RCC 7860 (cell line): ENCODE results near the gene PVALEF.
A peak's percentile ranks its signal among the peaks of the same experiment; 100 is the strongest.

ENCODE experiments used
- DNase-seq: peaks from one replicate; pipeline ENCODE4 v3.0.0-alpha.2; 2015; ENCODE audit warnings: low spot score
- FAIRE-seq: peaks from 2 replicates; lab custom pipeline; 2012; peaks lifted over from hg19 to GRCh38; lab: Jason Lieb, UNC

PVALEF gene

DNA sequence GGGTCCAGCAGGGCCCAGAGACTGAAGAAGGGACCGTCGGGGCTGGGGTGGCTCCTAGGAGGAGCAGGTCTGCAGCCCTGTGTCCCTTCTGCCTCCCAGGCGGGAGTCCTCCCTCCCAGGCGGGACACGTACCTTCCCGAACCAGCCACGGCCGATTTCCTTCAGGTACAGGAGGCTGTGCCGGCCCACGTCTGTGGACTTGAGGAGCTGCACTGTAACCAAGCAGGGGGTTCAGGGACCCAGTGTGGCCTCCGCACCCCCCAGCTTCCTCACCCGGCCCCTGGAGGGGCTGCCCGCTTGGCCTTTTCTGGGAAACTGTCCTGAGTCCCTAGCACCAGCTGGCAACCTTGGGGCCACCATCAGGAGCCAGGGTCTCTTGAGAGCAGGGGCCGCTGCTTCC is 37.0 kb upstream of the PVALEF start:
- no peak for DNase-seq

DNA sequence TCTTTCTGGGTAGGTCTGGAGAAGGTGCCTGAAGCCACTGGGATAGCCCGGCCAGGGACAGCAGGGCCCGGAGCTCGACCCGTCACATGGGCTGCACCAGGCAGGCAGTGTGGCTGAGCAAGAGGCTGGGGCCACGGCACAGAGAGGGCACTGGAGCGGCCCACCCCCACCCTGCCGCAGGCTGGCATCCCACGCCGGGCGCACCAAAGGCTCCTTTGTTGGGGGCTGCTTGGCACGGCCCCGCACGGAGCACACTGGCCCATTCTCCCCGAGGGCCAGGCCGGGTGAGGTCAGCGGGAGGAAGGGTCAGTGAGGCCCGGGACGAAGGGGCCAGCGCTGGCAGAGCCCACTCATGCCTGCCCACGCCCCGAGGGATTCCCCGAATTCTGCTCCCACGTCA is 36.5 kb upstream of the PVALEF start:
- DNase-seq (no peak), FAIRE-seq (no peak)

More for the DNA sequence above, 37.0 kb upstream of the PVALEF start:
- FAIRE-seq = no peak

DNA sequence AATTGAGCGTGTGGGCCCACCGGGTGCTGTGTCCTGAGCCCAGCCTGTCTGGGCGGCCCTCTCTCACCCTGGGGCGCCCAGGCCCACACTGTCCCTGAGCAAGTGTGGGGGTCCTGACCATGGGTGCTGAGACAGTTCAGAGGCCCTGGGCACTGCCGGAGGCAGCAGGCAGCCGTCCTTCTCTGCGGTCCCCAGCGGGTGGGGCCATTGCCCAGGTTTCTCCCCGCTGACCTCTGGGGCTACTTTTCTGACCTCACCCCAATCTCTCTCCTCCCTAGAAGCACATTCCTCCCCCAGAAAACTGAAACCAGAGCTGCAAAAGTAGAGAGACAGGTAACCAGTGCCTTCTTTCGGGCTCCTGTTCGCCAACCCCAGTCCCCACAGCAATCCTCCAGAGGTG is 36.0 kb upstream of the PVALEF start:
- FAIRE-seq = no peak

DNA sequence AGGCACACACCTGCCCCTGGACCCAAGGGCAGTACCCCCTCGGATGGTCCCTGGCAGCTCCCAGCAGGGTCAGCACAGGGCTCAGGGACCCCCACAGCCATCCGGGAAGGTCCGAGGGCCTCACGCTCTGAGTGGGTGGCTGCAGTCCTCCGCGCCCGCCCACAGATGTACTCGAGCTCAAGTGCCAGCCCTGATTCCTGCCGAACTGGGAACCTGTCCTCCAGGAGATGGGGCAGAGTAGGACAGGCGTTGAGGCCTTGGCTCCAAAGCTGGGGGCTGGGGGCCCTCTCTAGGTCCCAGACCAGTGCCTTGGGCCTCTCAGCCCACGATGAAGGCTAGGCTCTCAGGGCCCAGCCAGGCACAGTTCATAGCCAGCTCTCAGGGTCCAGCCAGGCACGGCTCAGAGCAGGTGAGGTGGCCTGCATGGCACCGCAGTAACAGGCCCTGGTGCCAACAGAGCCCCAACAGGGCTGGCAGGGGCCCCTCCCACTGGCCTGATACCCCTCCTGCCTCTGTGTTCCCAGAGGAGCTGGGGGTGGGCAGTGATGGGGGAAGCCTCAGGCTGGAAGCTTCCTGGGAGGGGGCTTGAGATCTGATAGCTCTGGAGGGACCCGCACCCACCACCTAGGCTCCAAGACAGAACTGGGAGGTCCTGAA is 35.5 kb upstream of the PVALEF start:
- FAIRE-seq (no peak), DNase-seq (no peak)

More for the DNA sequence above, 36.0 kb upstream of the PVALEF start:
- DNase-seq = no peak

DNA sequence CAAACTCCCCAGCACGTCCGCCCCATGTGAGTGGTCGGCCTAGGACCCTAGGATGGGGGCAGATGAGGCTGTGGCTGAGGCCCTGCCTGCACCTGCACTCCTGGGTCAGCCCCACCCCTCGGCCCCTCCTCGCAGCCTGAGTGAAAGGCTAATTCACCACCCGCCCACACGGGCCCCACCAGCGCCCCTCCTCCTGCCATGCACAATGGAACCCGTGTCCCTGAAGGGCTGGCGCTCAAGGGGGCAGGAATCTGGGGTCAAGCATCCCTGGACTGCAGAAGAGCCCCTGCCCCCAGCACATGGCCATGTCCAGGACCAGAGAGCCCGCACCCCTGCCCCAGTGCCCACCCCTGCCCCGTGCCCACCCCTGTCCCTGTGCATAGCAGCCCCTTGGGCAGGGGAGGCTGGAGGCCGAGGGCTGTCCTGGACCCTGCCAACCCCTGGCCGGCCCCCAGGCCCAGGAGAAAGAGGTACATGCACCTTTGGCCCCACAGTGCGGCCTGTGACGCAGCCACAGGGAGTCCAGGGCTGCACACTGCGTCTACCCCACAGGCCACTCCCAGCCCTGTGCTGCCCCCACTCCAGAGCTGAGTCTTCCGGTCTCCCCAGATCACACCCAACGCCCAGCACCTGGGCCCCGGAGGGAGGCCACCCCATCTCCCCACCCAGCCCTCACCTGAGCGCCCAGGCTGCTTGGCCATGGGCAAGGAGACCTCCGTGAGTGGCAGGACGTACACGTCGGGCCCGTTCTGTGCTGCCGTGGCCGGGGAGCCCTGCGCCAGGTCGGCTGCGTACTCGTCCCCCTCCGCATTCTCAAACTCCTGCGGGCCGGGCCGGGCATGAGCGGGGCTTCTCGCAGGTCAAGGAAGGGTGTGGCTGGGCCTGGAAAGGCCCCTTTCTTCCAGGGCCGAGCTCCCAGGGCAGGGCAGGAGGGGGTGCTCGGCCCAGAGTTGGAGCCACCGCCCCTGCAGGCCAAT is 34.6 kb upstream of the PVALEF start:
- FAIRE-seq (no peak), DNase-seq (no peak)

DNA sequence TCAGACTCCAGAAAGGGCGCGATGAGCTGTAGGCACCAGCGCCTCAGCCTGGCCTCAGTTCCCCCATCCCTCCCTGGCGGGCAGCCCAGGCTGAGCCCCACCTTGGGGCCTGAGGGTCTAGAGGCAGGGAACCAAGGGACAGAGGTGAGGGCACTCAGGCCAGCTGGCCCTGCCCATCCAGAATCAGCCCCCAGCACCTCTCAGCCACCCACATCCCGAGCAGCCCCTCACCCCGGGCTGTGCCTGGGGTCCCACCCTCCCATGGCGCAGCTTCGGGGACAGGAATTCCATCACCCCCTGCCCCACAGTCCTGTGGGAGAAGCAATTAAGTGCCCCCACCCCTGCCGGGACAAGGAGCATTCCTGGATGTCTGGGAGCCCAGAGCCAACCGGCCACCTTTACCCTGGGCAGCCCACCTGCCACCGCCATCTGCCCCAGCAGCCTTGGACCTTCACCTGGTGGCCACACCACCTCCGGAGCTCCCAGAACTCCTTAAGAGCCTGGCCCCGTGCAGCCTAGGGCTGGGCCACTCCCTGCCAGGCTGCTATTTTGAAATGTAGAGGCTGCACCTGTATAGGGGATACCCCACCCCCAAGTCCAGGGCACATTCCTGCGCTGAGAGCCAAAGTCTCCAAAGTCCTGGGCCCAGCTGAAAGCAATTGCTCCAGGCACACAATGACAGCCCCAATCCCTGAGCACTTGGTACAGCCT is 33.7 kb upstream of the PVALEF start:
- no peak for DNase-seq
- no peak for FAIRE-seq

DNA sequence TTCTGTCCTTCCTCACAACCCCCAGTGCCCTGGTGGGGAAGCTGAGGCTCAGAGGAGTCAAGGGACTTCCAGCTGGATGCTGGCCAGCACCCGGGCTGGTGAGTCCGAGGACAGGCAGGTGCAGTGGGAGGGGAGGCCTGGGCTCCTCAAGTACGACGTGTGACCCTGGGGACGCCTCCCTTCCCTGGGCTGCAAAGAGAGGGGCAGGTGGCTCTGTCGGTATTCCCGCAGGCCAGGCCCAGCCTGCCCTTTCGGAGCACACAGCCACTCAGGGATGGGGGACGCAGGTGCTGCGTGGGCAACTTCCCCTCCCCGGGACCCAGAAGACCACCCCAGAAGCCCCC is 33.1 kb upstream of the PVALEF start:
- no peak for FAIRE-seq

DNA sequence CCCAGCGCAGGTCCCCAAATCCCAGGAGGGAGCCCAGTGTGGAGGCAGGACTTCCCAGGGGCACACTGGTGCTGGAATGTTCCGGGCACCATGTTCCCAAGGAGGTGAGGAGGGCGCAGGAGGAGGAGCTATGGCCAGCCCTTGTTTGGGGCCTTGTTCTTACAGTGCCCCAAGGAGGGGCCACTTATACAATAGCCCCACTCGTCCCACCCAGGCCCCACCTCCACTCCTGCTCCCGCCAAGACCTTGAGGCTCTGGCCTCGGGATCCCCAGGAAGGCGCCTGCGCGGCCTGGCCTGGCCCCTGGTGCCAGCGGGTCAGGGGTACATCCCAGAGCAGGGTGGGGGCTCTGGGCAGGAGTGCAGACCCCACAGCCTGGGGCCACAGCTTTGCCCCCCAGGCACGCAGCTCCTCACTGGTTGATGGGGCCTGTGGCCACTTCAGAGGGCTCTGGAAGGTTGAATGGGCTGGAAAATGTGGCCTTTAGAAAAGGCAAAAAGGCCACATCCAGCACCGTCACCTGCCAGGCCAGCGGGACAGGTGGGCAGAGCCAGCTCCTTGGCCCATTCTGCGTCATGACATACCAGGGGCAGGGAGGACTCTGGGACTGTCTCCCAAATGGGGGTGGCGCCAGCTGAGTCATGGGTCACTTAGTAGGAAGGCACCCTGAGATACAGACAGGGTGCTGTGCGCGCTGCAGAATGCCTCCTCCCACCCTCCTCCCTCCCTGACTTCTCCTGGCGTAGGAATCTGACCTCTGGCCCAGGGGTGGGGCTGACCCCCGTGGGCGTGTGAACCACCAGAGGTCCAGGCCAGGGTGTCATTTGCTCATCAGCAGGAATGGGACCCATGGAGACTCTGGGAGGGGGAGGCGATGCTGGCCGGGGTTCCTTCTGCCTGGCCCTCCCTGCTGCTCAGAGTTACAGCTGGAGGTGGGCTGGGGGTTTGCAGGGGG is 32.3 kb upstream of the PVALEF start:
- DNase-seq = no peak
- no peak for FAIRE-seq

More for the DNA sequence above, 33.1 kb upstream of the PVALEF start:
- DNase-seq = no peak

DNA sequence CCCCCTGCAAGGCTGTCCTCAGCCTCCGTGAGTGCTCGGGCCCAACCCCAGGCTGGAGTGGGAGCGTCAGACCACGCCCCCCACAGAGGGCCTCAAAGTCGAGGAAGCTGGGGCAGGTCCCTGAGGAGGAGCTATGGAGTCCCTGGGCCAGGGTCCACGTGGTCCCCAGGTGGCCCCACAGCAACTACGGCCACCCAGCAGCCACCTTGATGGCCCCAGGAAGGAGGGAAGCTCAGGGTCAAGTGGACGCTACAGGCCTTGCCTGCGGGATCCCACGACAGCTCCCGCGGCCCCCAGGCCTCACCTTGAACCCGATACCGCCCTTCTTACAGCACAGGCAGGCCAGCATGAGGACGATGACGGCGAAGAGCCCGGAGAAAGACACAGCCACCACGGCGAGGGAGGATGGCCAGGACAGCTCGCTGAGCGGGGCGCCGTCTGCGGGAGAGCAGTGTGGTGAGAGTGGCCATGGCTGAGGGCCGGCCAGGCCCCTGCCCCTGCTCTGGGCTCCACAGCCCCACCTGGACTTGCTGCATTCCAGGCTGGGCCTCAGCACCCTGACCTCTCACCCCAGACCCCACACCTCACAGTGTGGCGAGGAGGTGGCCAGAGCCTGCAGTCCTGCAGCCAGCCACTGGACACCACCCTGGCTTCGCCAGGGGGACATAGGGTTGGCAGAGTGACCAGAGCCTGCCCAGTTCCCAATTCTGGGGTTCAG is 31.1 kb upstream of the PVALEF start:
- DNase-seq = no peak

DNA sequence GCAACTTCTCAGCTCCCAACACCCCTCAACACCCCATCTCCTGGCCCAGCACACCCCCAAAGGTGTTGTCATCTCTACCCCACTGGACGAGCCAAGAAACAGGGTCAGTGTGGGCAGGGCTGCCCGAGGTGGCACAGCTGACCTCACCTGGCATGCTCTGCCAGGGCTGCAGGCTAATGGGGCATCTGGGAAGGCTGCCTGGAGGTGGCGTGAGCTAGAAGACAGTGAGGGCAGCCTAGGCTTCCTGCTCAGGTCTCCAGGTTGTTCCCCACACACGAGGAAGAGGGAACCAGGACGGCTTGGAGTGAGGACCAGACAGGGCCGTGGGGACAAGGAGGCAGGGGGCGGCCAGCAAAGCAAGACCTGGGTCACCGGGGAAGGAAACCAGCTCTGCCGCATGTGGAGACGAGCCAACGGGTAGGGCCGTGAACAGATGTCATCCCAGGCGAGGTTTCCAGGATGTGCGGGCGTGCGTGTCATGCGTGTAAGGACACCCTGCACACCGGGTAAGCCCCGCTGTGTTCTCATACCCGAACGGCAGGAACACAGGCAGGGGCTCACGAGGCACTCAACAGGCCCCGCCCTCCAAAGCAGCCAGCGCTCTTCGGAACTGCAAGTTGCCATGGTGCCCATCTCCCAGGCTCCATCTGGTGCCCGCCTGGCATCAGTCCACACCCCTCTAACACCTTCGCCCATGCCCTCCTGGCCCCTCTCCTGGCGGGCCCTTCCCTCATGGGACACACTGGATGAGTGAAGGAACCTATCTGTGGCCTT is 29.6 kb upstream of the PVALEF start:
- no peak for FAIRE-seq
- DNase-seq = no peak

More for the DNA sequence above, 31.1 kb upstream of the PVALEF start:
- FAIRE-seq = no peak

DNA sequence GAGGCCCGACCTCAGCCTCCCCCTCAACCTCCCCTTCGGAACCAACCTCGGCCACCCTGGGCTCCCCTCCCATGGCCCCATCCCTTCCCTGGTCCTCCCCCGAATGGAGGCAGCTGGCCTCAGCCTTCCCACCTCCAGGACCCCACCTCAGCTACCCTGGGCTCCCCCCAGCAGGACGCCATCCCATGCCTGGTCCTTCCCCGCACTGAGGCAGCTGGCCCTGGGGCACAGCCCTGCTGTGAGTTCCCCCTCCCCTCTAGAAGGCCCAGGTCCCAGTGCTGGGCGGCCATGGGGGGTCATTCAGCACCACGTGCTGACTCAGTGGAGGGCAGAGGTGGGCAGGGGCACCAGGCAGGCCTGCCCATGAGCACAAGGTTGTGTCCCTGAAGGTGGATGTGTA is 28.9 kb upstream of the PVALEF start:
- no peak for FAIRE-seq
- no peak for DNase-seq

DNA sequence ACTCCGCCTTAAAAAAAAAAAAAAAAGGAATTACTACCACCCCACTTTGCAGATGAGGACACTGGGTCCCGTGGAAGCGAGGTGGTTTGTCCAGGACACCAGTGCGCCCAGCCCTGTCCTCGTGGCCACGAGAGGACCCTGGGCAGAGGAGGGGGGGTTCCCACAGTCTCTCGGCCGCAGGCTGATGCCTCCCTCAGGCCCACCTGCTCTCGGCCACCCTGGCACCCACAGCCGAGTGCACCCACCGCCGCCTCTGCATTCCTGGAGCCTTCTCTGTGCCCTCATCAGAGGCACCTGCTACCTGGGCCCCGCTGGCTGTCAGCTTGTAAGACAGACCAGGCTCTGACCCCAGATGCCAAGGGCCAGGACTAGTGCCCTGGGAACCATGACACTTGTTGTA is 28.1 kb upstream of the PVALEF start:
- no peak for FAIRE-seq
- no peak for DNase-seq

DNA sequence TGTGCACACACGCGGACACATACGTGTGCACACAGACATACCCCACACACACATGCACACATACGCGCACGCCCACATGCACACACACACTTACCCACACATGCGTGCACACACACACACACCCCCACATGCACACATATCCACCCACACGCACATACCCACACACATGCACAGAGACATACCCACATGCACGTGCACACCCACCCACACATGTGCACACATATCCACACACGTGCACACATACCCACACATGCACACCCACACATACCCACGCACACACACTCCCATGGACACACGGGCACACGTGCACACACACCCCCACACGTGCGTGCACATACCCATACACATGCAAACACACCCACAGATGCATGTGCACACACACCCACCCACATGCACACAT is 27.2 kb upstream of the PVALEF start:
- FAIRE-seq (no peak), DNase-seq (no peak)

DNA sequence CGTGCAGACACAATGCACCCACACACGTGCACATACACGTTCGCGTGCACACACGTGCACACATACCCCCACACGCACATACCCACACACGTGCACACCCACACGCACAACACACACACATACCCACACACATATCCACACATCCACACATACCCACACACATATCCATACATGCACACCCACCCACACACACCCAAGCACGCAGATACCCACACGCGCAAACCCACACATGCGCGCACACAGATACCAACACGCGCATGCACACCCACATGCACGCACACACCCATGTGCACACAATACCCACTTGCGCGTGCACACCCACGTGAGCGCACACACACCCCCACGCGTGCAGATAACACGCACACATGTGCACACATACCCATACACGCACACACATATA is 26.8 kb upstream of the PVALEF start:
- FAIRE-seq (no peak), DNase-seq (no peak)

DNA sequence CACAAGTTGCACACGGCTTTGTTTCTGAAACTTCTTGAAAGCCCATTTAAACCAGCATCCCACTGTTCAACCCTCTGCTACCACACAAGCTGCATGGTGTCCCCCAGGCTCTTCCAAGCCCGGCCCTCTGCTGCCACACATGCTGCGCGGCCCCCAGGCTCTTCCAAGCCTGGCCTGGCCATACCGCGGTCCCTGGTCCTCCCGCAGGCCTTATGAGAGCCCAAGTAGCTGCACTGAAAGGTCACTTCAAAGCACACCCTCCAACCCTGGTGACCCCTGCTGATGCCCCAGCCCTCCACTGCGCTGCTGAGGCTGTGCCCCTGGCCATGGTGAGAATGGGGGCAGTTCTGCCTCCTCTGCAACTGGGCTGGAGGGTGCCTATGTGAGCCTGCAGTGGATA is 25.9 kb upstream of the PVALEF start:
- no peak for DNase-seq
- FAIRE-seq = no peak

DNA sequence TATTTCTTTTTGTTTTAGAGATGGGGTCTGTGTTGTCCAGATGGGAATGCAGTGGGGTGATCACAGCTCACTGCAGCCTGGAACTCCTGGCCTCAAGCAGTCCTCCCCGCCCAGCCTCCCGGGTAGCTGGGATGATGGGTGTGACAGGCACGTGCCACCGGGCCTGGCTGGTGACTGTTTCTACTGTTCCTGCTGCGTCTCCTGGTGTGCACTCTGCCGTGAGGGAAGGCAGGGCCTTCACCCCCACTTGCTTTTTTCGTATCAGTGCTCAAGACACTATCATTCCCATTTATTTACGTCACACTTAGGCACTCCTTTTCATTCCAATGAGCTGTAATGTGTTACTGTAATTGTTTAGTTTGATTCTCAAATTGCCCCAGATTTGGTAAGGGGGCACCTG is 25.3 kb upstream of the PVALEF start:
- FAIRE-seq (no peak), DNase-seq (no peak)

DNA sequence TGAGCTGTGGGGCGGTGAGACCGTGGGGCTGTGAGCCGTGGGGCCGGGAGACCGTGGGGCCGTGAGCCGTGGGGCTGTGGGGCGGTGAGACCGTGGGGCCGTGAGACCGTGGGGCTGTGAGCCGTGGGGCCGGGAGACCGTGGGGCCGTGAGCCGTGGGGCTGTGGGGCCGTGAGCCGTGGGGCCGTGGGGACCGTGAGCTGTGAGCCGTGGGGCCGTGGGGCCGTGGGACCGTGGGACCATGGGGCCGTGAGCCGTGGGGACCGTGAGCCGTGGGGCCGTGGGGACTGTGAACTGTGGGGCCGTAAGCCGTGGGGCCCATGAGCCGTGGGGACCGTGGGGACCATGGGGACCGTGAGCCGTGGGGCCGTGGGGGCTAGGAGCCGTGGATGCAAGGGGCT is 24.6 kb upstream of the PVALEF start:
- FAIRE-seq = no peak
- no peak for DNase-seq

DNA sequence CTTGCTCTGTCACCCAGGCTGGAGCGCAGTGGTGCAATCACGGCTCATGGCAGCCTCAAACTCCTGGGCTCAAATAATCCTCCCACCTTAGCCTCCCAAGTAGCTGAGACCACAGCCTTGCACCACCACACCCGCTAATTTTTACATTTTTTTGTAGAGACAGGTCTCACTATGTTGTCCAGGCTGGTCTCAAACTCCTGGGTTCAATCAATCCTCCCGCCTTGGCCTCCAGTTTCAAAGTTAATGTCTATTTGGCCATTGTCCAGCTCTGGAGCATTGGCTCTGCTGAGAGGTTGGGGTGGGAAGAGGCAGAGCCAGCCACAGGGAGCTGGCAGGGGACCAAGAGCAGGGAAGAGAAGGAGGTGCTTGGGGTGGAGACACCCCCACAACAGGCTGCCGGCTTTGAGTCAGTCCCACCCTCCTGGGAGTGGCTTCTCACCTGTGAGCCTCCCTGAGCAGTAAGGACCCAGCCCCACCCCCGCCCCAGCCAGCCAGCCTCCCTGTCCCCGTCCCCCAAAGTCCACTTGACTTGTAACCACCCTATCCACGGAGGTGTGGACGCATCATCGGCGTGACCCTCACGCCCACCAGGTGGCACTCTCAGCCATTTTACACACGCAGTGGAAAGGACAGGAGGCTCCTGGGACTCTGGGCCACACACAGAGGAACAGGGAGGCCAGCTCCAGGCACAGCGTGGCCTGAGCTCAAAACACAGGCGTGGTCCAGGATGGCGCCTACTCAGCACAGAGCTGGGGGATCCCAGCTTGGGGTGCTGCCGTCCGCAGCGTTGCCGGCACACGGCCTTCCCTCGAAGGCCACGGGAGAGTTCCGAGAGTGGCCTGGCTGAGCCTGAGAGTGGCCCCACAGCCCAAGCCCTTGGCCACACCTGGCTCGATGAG is 22.8 kb upstream of the PVALEF start:
- DNase-seq = peak; percentile 54

More for the DNA sequence above, 22.8 kb upstream of the PVALEF start:
- FAIRE-seq = no peak
